ENCODE measurements around the gene PNPLA7.

- TF ChIP-seq EZH2 (IDR thresholded peaks at IDR 0.05; ENCODE audit: borderline replicate concordance, low read depth, low read length, poor library complexity, severe bottlenecking) (no peak), CTCF (conservative IDR thresholded peaks at IDR 0.05; ENCODE audit: low read depth, low read length) (no peak)
These were observed 138.4 kb downstream of the PNPLA7 start for GRCh38 chr9:137411645-137412380.
